CD4-positive, alpha-beta T cell treated with Interleukin-12 subunit alpha and Interleukin-12 subunit beta, for 1 hour (primary cell): ENCODE measurements around the gene TMSB15C.
"Not testable (repeated sequence)": the region's sequence is repeated elsewhere in the genome, so short reads cannot be mapped to it uniquely, and the experiment has no call there.

ENCODE experiments used
- DNase-seq: peaks from one replicate; pipeline ENCODE4 v3.0.0-alpha.2; 2020

TMSB15C gene

GRCh38 chrX:104075778-104076445, at the start of gene TMSB15C:
TSS of gene TMSB15C (minus strand) at chrX:104076236.
- not testable (repeated sequence) for DNase-seq

GRCh38 chrX:104122829-104123228, 46.8 kb upstream of the TMSB15C start:
- peak; percentile 25 for DNase-seq

GRCh38 chrX:104118765-104119164, 42.7 kb upstream of the TMSB15C start:
- no peak for DNase-seq

GRCh38 chrX:104117759-104118158, 41.7 kb upstream of the TMSB15C start:
- no peak for DNase-seq

GRCh38 chrX:104113222-104113965, 37.4 kb upstream of the TMSB15C start:
- peak; percentile 58 for DNase-seq

GRCh38 chrX:104112326-104112951, 36.4 kb upstream of the TMSB15C start, which contains the start of gene ZCCHC18:
TSS of gene ZCCHC18 (plus strand) at chrX:104112523. CDS start at chrX:104114112, 1,589 bp downstream.
- DNase-seq = peak; percentile 35

- DNase-seq = peak; percentile 29
Observed at GRCh38 chrX:104110491-104111240, 34.6 kb upstream of the TMSB15C start.

GRCh38 chrX:104108955-104109354, 32.9 kb upstream of the TMSB15C start:
- DNase-seq = peak; percentile 12

- DNase-seq = no peak
Observed at GRCh38 chrX:104105330-104106262, 29.6 kb upstream of the TMSB15C start.

- DNase-seq = no peak
Observed at GRCh38 chrX:104104676-104105075, 28.6 kb upstream of the TMSB15C start.

- DNase-seq = no peak
Observed at GRCh38 chrX:104098919-104099318, 22.9 kb upstream of the TMSB15C start.

- peak; percentile 70 for DNase-seq
Observed at GRCh38 chrX:104098151-104098808, 22.2 kb upstream of the TMSB15C start.

GRCh38 chrX:104085919-104086318, 9.9 kb upstream of the TMSB15C start:
- DNase-seq = no peak

- no peak for DNase-seq
Observed at GRCh38 chrX:104085477-104085876, 9.4 kb upstream of the TMSB15C start.

GRCh38 chrX:104084534-104085277, 8.7 kb upstream of the TMSB15C start:
- DNase-seq = no peak

- DNase-seq = no peak
Observed at GRCh38 chrX:104084063-104084462, 8.0 kb upstream of the TMSB15C start.

GRCh38 chrX:104077854-104078253, 1.8 kb upstream of the TMSB15C start:
- not testable (repeated sequence) for DNase-seq

- not testable (repeated sequence) for DNase-seq
Observed at GRCh38 chrX:104062636-104063035, 13.4 kb downstream of the TMSB15C start.

- not testable (repeated sequence) for DNase-seq
Observed at GRCh38 chrX:104054956-104055355, 21.1 kb downstream of the TMSB15C start.

GRCh38 chrX:104047171-104047570, 28.9 kb downstream of the TMSB15C start:
- no peak for DNase-seq

GRCh38 chrX:104045642-104046041, 30.4 kb downstream of the TMSB15C start:
- DNase-seq = no peak
